NCI-H1105 (cell line): Measurements from ENCODE around the gene PPARD.
"Not testable (repeated sequence)": the region's sequence is repeated elsewhere in the genome, so short reads cannot be mapped to it uniquely, and the experiment has no call there.

Experiments used
- DNase-seq: peaks from one replicate; lab custom pipeline; 2025; lab: John Stamatoyannopoulos, UW

Gene PPARD

DNA sequence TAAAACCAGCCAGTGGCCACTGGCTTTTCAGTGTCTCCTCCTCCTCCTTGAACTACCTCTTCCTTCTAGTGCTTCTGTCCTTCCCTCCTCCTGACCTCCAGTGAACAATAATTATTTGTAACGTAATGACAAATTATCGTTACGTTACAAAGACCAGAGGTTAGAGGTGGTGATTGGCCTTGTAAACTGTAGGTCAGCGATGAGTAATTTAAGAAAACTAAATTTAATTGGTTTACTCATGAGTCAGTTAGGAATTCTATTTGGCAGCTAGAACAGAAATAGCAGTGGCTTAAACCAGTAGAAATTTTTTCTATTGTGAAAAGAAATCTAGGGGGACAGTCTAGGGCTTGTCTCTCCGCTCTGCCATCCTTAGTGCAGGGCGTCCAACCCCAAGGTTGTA lies 38.8 kb downstream of the PPARD start:
- DNase-seq: no peak

DNA sequence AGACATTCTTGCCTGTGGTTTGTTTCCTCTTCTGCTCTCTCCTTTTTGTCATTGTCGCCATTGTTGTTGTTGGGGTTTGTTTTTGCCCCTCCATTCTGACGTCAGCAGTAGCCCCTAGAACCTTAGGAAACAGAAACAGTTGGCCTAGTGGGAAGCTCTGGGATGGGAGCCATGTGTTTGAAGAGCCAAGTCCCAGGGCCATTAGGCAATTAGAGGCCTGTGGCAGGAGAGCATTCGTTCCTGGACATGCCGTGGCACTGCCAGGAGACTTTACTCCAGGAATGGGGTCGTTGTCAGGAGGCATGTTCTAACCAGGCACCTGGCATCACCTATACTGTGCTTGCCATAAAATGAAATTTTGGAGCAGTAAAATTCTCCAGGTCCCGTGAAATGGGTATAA lies 39.7 kb downstream of the PPARD start:
- DNase-seq: no peak

- no peak for DNase-seq
Measured at GRCh38 chr6:35385457-35386202, 43.3 kb downstream of the PPARD start.

DNA sequence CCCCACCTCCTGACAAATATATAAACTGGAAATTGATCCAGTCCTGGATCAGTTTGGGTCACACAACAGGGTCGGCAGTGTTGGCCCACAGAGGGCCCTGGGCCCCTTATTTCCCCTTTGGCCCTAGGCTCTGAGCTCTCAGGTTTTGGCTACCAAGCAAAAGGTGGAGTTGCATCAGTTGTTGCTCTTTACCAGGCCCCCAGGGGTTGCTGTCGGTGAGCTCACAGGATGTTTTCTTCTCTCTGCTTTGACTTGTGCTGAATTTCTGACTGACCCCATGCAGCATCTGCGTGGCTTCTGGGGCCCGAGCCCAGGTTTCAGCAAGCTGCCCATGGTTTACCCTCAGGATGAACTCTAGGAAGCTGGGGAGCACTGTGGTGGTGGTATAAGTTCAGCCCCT lies 44.6 kb downstream of the PPARD start:
- DNase-seq: no peak

GRCh38 chr6:35388030-35388429 lies 45.7 kb downstream of the PPARD start:
- no peak for DNase-seq

- DNase-seq: no peak
Measured at GRCh38 chr6:35388772-35389352, 46.5 kb downstream of the PPARD start.

GRCh38 chr6:35389386-35389785 lies 47.0 kb downstream of the PPARD start:
- DNase-seq: not testable (repeated sequence)

- no peak for DNase-seq
Measured at GRCh38 chr6:35391240-35391968, 49.0 kb downstream of the PPARD start.

DNA sequence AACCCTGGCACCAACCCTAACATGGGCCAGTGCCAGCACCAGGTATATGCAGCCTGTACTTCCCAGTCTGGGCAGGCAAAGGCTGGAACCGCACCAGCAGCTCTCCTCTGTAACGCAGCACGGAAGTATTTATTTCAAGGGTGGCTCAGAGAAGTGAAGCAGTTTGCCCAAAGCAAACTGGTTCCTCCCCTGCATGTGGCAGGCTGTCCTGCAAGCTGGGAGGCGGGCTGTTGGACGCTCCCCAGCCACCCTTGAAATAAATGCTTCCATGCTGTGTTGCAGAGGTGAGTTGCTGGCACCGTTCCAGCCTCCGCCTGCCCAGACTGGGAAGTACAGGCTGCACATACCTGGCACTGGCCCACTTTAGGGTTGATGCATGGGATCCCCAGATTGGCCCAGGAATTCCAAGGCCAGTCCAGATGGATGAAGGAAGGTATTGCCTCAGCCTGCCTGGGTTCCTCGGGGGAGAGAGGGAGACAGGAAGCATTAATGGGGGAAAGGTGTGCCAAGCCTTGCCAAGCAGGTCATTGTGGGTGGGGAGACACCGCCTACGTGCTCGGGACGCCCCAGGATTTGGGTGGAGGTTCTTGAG lies 49.8 kb downstream of the PPARD start:
- peak; percentile 16 for DNase-seq

- no peak for DNase-seq
Measured at GRCh38 chr6:35392773-35393672, 50.7 kb downstream of the PPARD start.

DNA sequence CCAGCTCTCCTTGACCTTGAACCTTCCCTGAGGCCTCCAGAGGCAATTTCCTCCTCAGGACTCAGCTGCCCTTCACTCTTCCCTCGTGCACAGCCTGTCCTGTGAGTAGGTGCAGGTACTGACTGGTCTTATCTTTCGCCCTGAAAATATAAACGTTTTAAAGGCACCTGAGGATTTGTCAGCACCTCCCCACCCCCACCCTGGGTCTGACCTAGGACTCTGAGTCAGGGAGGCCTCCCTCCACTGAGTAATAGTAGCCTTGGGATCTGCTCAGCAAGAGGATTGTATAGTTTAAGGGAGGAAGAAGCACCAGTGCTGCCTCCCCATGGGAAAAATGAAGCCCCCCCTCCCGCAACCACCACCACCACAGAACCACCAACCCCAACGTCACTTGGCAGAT lies 54.6 kb downstream of the PPARD start:
- no peak for DNase-seq

- no peak for DNase-seq
Measured at GRCh38 chr6:35397806-35398418, 55.6 kb downstream of the PPARD start.

DNA sequence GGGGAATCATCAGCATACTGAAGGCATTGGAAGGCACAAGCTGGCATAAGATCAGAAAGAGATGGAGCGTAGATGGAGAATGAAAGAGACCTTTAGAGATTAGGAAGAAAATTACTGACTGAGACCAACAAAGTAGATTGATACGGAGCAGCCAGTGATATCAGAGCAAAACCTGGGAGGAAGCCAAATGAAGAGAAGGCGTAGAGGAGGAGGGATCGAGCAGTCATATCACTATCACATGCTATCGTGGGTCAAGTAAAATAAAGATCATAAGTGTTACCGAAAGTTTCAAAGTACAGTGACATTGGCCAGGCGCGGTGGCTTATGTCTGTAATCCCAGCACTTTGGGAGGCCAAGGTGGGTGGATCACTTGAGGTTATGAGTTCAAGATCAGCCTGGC lies 56.2 kb downstream of the PPARD start:
- DNase-seq: no peak

DNA sequence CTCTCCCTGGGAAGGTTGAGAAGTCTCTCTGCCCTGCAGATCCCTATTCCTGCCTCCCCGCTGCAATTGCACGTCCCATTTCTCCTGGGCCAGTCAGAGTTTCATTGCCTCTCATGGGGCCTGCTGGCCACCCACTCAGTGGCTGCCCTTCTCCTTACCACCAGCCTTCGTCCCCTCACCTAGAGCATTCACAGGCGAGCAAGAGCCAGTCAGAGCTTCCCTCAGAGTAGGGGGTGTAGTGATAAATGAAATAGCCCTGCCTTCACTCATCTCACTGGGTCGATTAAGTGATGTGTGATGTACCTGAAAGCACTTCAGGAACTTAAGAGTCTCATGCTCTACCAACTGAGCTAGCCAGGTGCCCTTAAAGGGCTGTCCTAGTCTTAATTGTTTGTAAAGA lies 57.8 kb downstream of the PPARD start:
- DNase-seq: no peak

- DNase-seq: no peak
Measured at GRCh38 chr6:35400901-35401311, 58.5 kb downstream of the PPARD start.

DNA sequence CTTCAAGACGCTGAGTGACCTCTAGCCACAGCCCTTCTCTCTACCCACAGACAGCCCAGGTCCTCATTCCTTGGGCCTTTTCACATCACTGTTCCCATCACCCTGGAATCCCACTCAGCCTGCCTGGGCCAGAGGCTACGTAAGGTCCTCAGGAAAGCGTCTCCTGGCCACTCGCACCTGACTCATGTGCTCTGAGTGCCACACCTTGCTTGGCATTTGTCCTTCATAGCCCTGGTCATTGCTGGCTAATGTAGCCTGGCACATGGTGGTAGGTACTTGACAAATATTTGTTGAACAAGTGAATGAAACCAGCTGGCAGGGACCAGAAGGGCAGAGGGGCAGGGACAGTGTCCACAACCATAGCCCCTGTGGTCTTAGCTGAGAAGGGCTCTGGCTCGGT lies 59.2 kb downstream of the PPARD start:
- DNase-seq: no peak

GRCh38 chr6:35402136-35402855 lies 59.9 kb downstream of the PPARD start:
- no peak for DNase-seq

DNA sequence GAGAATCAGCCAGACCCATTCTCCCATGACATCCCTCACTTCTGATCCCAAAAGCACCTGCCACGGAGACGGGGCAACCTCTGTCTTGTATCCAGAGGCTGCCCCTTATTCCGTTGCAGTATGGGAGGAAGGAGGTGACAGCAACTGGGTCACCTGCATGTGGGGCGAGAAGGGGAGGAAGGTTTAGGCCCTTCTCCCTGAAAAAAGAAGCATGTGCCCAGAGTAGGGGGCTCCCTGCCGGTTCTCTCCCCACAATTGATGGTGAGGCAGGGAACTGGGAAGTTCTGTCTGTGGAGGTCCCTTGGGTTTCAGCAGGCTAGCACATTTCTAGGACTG lies 60.5 kb downstream of the PPARD start:
- no peak for DNase-seq

DNA sequence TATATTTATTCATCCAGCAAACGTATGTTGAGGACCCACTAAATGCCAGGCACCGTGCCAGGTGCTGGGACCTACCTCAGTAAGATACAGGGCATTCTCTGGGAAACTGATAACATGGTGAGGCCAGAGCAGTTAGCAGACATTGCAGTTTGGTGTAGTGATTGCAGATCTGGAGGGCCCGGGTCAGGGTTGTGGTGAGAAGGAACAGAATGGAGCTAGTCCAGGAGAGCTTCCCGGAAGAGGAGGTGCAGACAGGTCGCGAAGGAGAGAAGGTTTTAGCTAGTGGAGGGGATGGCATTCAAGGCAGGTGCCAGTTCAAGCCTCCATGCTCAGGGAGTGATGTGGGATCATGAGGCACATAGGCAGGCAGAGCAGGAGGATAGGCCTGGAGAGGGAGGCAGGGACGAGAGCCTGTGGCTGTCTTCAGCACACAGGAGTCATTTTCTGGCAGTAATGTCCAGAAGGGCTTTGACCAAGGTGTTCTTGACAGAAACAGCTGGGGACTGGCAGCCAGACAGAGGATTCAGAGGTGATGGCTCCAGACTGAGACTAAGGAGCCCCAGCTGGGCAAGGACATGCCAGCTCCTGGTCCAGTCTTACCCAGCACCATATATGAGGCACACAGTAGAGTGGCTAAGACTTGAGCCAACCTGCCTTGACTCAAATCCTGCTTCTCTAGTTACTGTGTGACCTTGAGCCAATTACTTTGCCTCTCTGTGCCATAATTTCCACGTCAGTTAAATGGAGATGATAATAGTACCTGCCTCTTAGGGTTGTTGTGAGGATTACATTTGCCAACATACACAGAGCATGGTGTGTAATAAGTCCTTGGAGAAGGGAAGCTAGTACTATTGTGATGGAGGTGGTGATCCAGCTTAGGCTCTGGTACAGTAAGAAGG lies 61.4 kb downstream of the PPARD start:
- DNase-seq: no peak
